ENCODE results near the gene ZRANB2.

ZRANB2 gene

GRCh38 chr1:71039661-71040262 lies 41.1 kb downstream of the ZRANB2 start:
- Histone ChIP-seq H3K9me3 (ENCODE audit: insufficient read depth, low read length, severe bottlenecking) (no peaks in the 10 kb centered on the region), H3K36me3 (ENCODE audit: insufficient read depth, low read length) (no peaks in the 10 kb centered on the region), H3K9ac (ENCODE audit: low read depth, low read length) (no peak overlapping the region), H2AFZ (ENCODE audit: low read depth, low read length) (no peak overlapping the region), H4K20me1 (ENCODE audit: insufficient read depth, low read length) (no peaks in the 10 kb centered on the region), H3K27ac (ENCODE audit: low read length) (no peak overlapping the region), H3K4me3 (ENCODE audit: low read depth in 1 of 2, low read length in 2 of 2) (no peak overlapping the region), H3K4me1 (ENCODE audit: insufficient read depth, low read length) (no peaks in the 10 kb centered on the region), H3K4me2 (ENCODE audit: insufficient read depth, low read length) (no peak overlapping the region), H3K27me3 (ENCODE audit: insufficient read depth, low read length, poor library complexity) (no peaks in the 10 kb centered on the region), H3K79me2 (ENCODE audit: insufficient read depth, low read length) (no peaks in the 10 kb centered on the region)
- DNase-seq, result no peak
- ATAC-seq (ENCODE audit: insufficient read depth, low read depth), result no peak
- TF ChIP-seq EZH2 (IDR thresholded peaks at IDR 0.05; ENCODE audit: borderline replicate concordance, low read depth, low read length, severe bottlenecking), result no peak
- TF ChIP-seq CTCF (IDR thresholded peaks at IDR 0.05; ENCODE audit: borderline replicate concordance, extremely low read depth, low read length, poor library complexity, severe bottlenecking), result no peak

- no peak overlapping the region for H3K4me3 ChIP-seq (ENCODE audit: low read depth in 1 of 2, low read length in 2 of 2)
- TF ChIP-seq EZH2 (IDR thresholded peaks at IDR 0.05; ENCODE audit: borderline replicate concordance, low read depth, low read length, severe bottlenecking), result no peak
- TF ChIP-seq CTCF (IDR thresholded peaks at IDR 0.05; ENCODE audit: borderline replicate concordance, extremely low read depth, low read length, poor library complexity, severe bottlenecking), result no peak
- no peaks in the 10 kb centered on the region for H3K27me3 ChIP-seq (ENCODE audit: insufficient read depth, low read length, poor library complexity)
- H3K4me2 ChIP-seq (ENCODE audit: insufficient read depth, low read length), result no peak overlapping the region
- H4K20me1 ChIP-seq (ENCODE audit: insufficient read depth, low read length), result no peaks in the 10 kb centered on the region
- no peaks in the 10 kb centered on the region for H3K36me3 ChIP-seq (ENCODE audit: insufficient read depth, low read length)
- H3K79me2 ChIP-seq (ENCODE audit: insufficient read depth, low read length), result no peaks in the 10 kb centered on the region
- ATAC-seq (ENCODE audit: insufficient read depth, low read depth) (no peak), DNase-seq (no peak)
- H2AFZ ChIP-seq (ENCODE audit: low read depth, low read length), result no peak overlapping the region
- no peaks in the 10 kb centered on the region for H3K9me3 ChIP-seq (ENCODE audit: insufficient read depth, low read length, severe bottlenecking)
- no peaks in the 10 kb centered on the region for H3K4me1 ChIP-seq (ENCODE audit: insufficient read depth, low read length)
- no peak overlapping the region for H3K27ac ChIP-seq (ENCODE audit: low read length)
- H3K9ac ChIP-seq (ENCODE audit: low read depth, low read length), result no peak overlapping the region
These were observed 41.9 kb downstream of the ZRANB2 start for GRCh38 chr1:71038942-71039341.

- Histone ChIP-seq H3K4me1 (ENCODE audit: insufficient read depth, low read length) (no peaks in the 10 kb centered on the region), H2AFZ (ENCODE audit: low read depth, low read length) (no peak overlapping the region), H3K9me3 (ENCODE audit: insufficient read depth, low read length, severe bottlenecking) (no peaks in the 10 kb centered on the region), H3K27me3 (ENCODE audit: insufficient read depth, low read length, poor library complexity) (no peaks in the 10 kb centered on the region), H3K27ac (ENCODE audit: low read length) (no peak overlapping the region), H3K4me3 (ENCODE audit: low read depth in 1 of 2, low read length in 2 of 2) (no peak overlapping the region), H3K79me2 (ENCODE audit: insufficient read depth, low read length) (no peaks in the 10 kb centered on the region), H4K20me1 (ENCODE audit: insufficient read depth, low read length) (no peaks in the 10 kb centered on the region), H3K9ac (ENCODE audit: low read depth, low read length) (no peak overlapping the region), H3K36me3 (ENCODE audit: insufficient read depth, low read length) (no peaks in the 10 kb centered on the region), H3K4me2 (ENCODE audit: insufficient read depth, low read length) (no peak overlapping the region)
- ATAC-seq (ENCODE audit: insufficient read depth, low read depth) (no peak), DNase-seq (no peak)
- TF ChIP-seq EZH2 (IDR thresholded peaks at IDR 0.05; ENCODE audit: borderline replicate concordance, low read depth, low read length, severe bottlenecking) (no peak), CTCF (IDR thresholded peaks at IDR 0.05; ENCODE audit: borderline replicate concordance, extremely low read depth, low read length, poor library complexity, severe bottlenecking) (no peak)
These were observed 42.8 kb downstream of the ZRANB2 start for GRCh38 chr1:71037829-71038620.
